HCT116 (cell line): ENCODE data around the gene CTU2. TPM values are rescaled to one million over a fixed set of nuclear protein-coding genes. Genes with fewer than 3 reads are reported as not detected.

ENCODE experiments used
- ATAC-seq: fragments of 200-7000 bp; cut with Tn5 transposase; 2 replicates; pipeline ENCODE4 v1.9.1; 2020; ENCODE audit warnings: mild to moderate bottlenecking, moderate library complexity
- BruUV-seq: library from RNA; stranded (reverse); fragments of 400-500 nt; replicated peaks from 2 replicates; lab custom pipeline; 2021; lab: Mats Ljungman, UMichigan
- CTCF ChIA-PET: fragments of 300-600 bp; sonication (Branson Sonifier 250); formaldehyde crosslinking; loops from one replicate; lab custom pipeline; 2021; ENCODE audit warnings: antibody characterized with exemption; lab: Charles Lee
- POLR2A ChIA-PET: fragments of 300-600, 350-600 bp; sonication (Branson Sonifier 250); formaldehyde crosslinking; loops from one replicate; lab custom pipeline; 2021; ENCODE audit warnings: antibody characterized with exemption; lab: Charles Lee
- RAD21 ChIA-PET, 2 experiments: fragments of 300-600 bp; sonication (Branson Sonifier 250); formaldehyde crosslinking; loops; one replicate each; lab custom pipeline; 2023; ENCODE audit warnings: low total read pairs in 2 of 2; ENCODE audit not compliant: uncharacterized antibody in 2 of 2, unreplicated experiment in 2 of 2, low non-redundant PET in 1 of 2; lab: Charles Lee
- DNase-seq: peaks from one replicate; pipeline ENCODE4 v3.0.0-alpha.2; 2010; ENCODE audit warnings: low read depth, low spot score
- H2AFZ ChIP-seq: fragments of 200-600 bp; shearing (Covaris generic), sonication (generic); 2 replicates; pipeline ENCODE4 v1.6.1; 2017; ENCODE audit warnings: low read depth, mixed run types, mixed read lengths, antibody characterized with exemption, low read length; ENCODE audit not compliant: poor library complexity, severe bottlenecking
- H3K27ac ChIP-seq: 2 replicates; pipeline ENCODE4 v1.5.1; 2012; ENCODE audit warnings: low read depth, low read length
- H3K27me3 ChIP-seq: fragments of 200-600 bp; sonication (generic); 2 replicates; pipeline ENCODE4 v1.6.1; 2016; ENCODE audit warnings: mixed run types, low read length, mixed read lengths; ENCODE audit not compliant: insufficient read depth
- H3K36me3 ChIP-seq, 2 experiments: fragments of 200-500 bp in 1 of 2; fragments of 200-600 bp in 1 of 2; sonication (Bioruptor generic) in 1 of 2; sonication (generic) in 1 of 2; 2 replicates each; pipeline versions ENCODE4 v1.5.1 to v1.6.1; 2014 to 2016; ENCODE audit warnings: low read length in 2 of 2, inconsistent platforms in 1 of 2, mixed read lengths in 1 of 2, mixed run types in 1 of 2; ENCODE audit not compliant: insufficient read depth in 2 of 2, control insufficient read depth in 1 of 2
- H3K4me1 ChIP-seq, 2 experiments: fragments of 200-600 bp in 1 of 2; sonication (generic) in 1 of 2; 2 replicates each; pipeline versions ENCODE4 v1.5.1 to v1.6.1; 2012 to 2017; ENCODE audit warnings: low read length in 2 of 2, inconsistent platforms in 1 of 2, mild to moderate bottlenecking in 1 of 2, mixed read lengths in 1 of 2, mixed run types in 1 of 2, moderate library complexity in 1 of 2; ENCODE audit not compliant: insufficient read depth in 2 of 2, control insufficient read depth in 1 of 2
- H3K4me2 ChIP-seq: fragments of 200-600 bp; sonication (generic); 2 replicates; pipeline ENCODE4 v1.6.1; 2017; ENCODE audit warnings: mixed run types, low read length, mixed read lengths
- H3K4me3 ChIP-seq, 2 experiments: fragments of 200-600 bp in 1 of 2; sonication (generic) in 1 of 2; replicated peaks in 1 of 2; 2 replicates each; pipeline ENCODE4 v1.5.1; 2011 to 2016; ENCODE audit warnings: low read length in 2 of 2, control low read depth in 1 of 2, low read depth in 1 of 2, mild to moderate bottlenecking in 1 of 2, mixed read lengths in 1 of 2, mixed run types in 1 of 2
- H3K79me2 ChIP-seq: fragments of 200-600 bp; sonication (generic); 2 replicates; pipeline ENCODE4 v1.6.1; 2017; ENCODE audit warnings: mild to moderate bottlenecking, mixed run types, low read length, moderate library complexity, mixed read lengths; ENCODE audit not compliant: insufficient read depth
- H3K9ac ChIP-seq: fragments of 200-600 bp; sonication (generic); 2 replicates; pipeline ENCODE4 v1.6.1; 2016; ENCODE audit warnings: low read length, mixed read lengths
- H3K9me2 ChIP-seq: fragments of 200-600 bp; sonication (generic), shearing (Covaris generic); 2 replicates; pipeline ENCODE4 v1.6.1; 2017; ENCODE audit warnings: mixed run types, mild to moderate bottlenecking, moderate library complexity; ENCODE audit not compliant: insufficient read depth
- H3K9me3 ChIP-seq, 2 experiments: fragments of 200-500 bp in 1 of 2; fragments of 200-600 bp in 1 of 2; sonication (Bioruptor generic) in 1 of 2; sonication (generic) in 1 of 2; 2 replicates each; pipeline ENCODE4 v1.6.1; 2014 to 2017; ENCODE audit warnings: low read length in 2 of 2, mixed read lengths in 2 of 2, inconsistent platforms in 1 of 2, low read depth in 1 of 2, mild to moderate bottlenecking in 1 of 2, mixed run types in 1 of 2, moderate library complexity in 1 of 2; ENCODE audit not compliant: control insufficient read depth in 1 of 2, insufficient read depth in 1 of 2
- H4K20me1 ChIP-seq: fragments of 200-600 bp; sonication (generic), shearing (Covaris generic); 2 replicates; pipeline ENCODE4 v1.6.1; 2017; ENCODE audit warnings: mixed run types, mild to moderate bottlenecking, moderate library complexity; ENCODE audit not compliant: insufficient read depth
- CEBPB ChIP-seq: IDR thresholded peaks from 2 replicates; pipeline ENCODE4 v1.6.1; 2012; ENCODE audit warnings: low read depth
- EGR1 ChIP-seq: IDR thresholded peaks from 2 replicates; pipeline ENCODE4 v1.6.1; 2012; ENCODE audit warnings: low read depth
- EZH2phosphoT487 ChIP-seq: fragments of 200-600 bp; IDR thresholded peaks from 2 replicates; pipeline ENCODE4 v1.6.1; 2018; ENCODE audit warnings: antibody characterized with exemption, borderline replicate concordance
- POLR2A ChIP-seq: IDR thresholded peaks from 2 replicates; pipeline ENCODE4 v1.7.0; 2011; ENCODE audit warnings: borderline replicate concordance; ENCODE audit not compliant: insufficient read depth, insufficient read length; ENCODE audit errors: extremely low read depth
- RAD21 ChIP-seq: IDR thresholded peaks from 2 replicates; pipeline ENCODE4 v1.6.1; 2012; ENCODE audit warnings: low read depth, mild to moderate bottlenecking
- YY1 ChIP-seq: IDR thresholded peaks from 2 replicates; pipeline ENCODE4 v1.6.1; 2011; ENCODE audit warnings: low read length, low read depth, moderate library complexity, mild to moderate bottlenecking; ENCODE audit not compliant: insufficient replicate concordance; ENCODE audit errors: extremely low read depth
- ZBTB33 ChIP-seq: IDR thresholded peaks from 2 replicates; pipeline ENCODE4 v1.6.1; 2011; ENCODE audit warnings: mild to moderate bottlenecking, low read length, moderate library complexity; ENCODE audit not compliant: insufficient replicate concordance; ENCODE audit errors: extremely low read depth
- intact Hi-C: fragments of 100-400 bp; cut with micrococcal nuclease; formaldehyde crosslinking; loops from 2 replicates; pipeline ENCODE4 v1.10.0; 2022
- total RNA-seq: library from RNA; stranded (reverse); gene quantifications from one replicate; pipeline ENCODE4 v1.2.1, GENCODE V29; 2021; ENCODE audit not compliant: unreplicated experiment
- TF ChIP-seq, protein P1 (sequence below): IDR thresholded peaks from 2 replicates; pipeline ENCODE4 v1.6.1; 2012; ENCODE audit warnings: low read depth
- TF ChIP-seq, protein P2 (sequence below): IDR thresholded peaks from 2 replicates; pipeline ENCODE4 v1.6.1; 2012
- TF ChIP-seq, protein P3 (sequence below), 3 experiments: fragments of 200-600 bp in 1 of 3; sonication (generic) in 1 of 3; IDR thresholded peaks in 2 of 3; conservative IDR thresholded peaks in 1 of 3; 2 replicates each; pipeline ENCODE4 v1.5.1; 2012 to 2017; ENCODE audit warnings: low read depth in 2 of 3, low read length in 2 of 3, antibody characterized with exemption in 1 of 3, borderline replicate concordance in 1 of 3, control low read depth in 1 of 3, mild to moderate bottlenecking in 1 of 3, mixed read lengths in 1 of 3, mixed run types in 1 of 3, moderate library complexity in 1 of 3; ENCODE audit not compliant: insufficient read depth in 1 of 3

Gene CTU2
- total RNA-seq, 1 experiment from 2014 or later = 71.3 TPM

- no peak overlapping the region for H3K4me2 ChIP-seq
- H3K9me3 ChIP-seq = no peaks in the 10 kb centered on the region
- H4K20me1 ChIP-seq = no peaks in the 10 kb centered on the region
- no peak for ATAC-seq
- no peak for TF ChIP-seq ZBTB33
- no peaks in the 10 kb centered on the region for H3K27me3 ChIP-seq
- H3K79me2 ChIP-seq = peaks cover 8% of the 10 kb centered on the region; the same call in 1 of the 2 replicates
- no peaks in the 10 kb centered on the region for H3K4me1 ChIP-seq
- ChIA-PET CTCF (no interaction called here), POLR2A (no interaction called here), RAD21 (no interaction called here)
- intact Hi-C loops = no loop called here
- no peak overlapping the region for H3K27ac ChIP-seq
- peaks cover 40 to 70% of the 10 kb centered on the region in 2 experiments; a peak in 3 of 4 replicates for H3K36me3 ChIP-seq
- DNase-seq = no peak
- H3K9ac ChIP-seq = no peak overlapping the region
- no peak overlapping the region for H3K4me3 ChIP-seq
- BruUV-seq = no TSS peak
- no peak overlapping the region for H2AFZ ChIP-seq
- H3K9me2 ChIP-seq = no peaks in the 10 kb centered on the region
These were observed 20.7 kb downstream of the CTU2 start for GRCh38 chr16:88726981-88727380.

- POLR2A ChIA-PET = no interaction called here
- RAD21 ChIA-PET = no interaction called here
- Histone ChIP-seq H3K9me2 (no peaks in the 10 kb centered on the region), H3K36me3 (peaks cover 36 to 71% of the 10 kb centered on the region in 2 experiments; a peak in 3 of 4 replicates), H3K4me2 (no peak overlapping the region), H3K27ac (no peak overlapping the region), H3K27me3 (no peaks in the 10 kb centered on the region), H3K4me1 (no peaks in the 10 kb centered on the region), H2AFZ (no peak overlapping the region), H3K9ac (no peak overlapping the region), H3K9me3 (no peaks in the 10 kb centered on the region), H3K4me3 (no peak overlapping the region), H4K20me1 (no peaks in the 10 kb centered on the region), H3K79me2 (peaks cover 8% of the 10 kb centered on the region; the same call in 1 of the 2 replicates)
- CTCF ChIA-PET = no interaction called here
- no TSS peak for BruUV-seq
- intact Hi-C loops = no loop called here
- ATAC-seq = no peak
- DNase-seq = no peak
- no peak for TF ChIP-seq EGR1
- TF ChIP-seq RAD21 = no peak
- TF ChIP-seq, protein P1, sequence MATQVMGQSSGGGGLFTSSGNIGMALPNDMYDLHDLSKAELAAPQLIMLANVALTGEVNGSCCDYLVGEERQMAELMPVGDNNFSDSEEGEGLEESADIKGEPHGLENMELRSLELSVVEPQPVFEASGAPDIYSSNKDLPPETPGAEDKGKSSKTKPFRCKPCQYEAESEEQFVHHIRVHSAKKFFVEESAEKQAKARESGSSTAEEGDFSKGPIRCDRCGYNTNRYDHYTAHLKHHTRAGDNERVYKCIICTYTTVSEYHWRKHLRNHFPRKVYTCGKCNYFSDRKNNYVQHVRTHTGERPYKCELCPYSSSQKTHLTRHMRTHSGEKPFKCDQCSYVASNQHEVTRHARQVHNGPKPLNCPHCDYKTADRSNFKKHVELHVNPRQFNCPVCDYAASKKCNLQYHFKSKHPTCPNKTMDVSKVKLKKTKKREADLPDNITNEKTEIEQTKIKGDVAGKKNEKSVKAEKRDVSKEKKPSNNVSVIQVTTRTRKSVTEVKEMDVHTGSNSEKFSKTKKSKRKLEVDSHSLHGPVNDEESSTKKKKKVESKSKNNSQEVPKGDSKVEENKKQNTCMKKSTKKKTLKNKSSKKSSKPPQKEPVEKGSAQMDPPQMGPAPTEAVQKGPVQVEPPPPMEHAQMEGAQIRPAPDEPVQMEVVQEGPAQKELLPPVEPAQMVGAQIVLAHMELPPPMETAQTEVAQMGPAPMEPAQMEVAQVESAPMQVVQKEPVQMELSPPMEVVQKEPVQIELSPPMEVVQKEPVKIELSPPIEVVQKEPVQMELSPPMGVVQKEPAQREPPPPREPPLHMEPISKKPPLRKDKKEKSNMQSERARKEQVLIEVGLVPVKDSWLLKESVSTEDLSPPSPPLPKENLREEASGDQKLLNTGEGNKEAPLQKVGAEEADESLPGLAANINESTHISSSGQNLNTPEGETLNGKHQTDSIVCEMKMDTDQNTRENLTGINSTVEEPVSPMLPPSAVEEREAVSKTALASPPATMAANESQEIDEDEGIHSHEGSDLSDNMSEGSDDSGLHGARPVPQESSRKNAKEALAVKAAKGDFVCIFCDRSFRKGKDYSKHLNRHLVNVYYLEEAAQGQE = no peak
- TF ChIP-seq CEBPB = no peak
- TF ChIP-seq YY1 = no peak
- TF ChIP-seq, protein P2, sequence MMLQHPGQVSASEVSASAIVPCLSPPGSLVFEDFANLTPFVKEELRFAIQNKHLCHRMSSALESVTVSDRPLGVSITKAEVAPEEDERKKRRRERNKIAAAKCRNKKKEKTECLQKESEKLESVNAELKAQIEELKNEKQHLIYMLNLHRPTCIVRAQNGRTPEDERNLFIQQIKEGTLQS = no peak
- TF ChIP-seq, protein P3, sequence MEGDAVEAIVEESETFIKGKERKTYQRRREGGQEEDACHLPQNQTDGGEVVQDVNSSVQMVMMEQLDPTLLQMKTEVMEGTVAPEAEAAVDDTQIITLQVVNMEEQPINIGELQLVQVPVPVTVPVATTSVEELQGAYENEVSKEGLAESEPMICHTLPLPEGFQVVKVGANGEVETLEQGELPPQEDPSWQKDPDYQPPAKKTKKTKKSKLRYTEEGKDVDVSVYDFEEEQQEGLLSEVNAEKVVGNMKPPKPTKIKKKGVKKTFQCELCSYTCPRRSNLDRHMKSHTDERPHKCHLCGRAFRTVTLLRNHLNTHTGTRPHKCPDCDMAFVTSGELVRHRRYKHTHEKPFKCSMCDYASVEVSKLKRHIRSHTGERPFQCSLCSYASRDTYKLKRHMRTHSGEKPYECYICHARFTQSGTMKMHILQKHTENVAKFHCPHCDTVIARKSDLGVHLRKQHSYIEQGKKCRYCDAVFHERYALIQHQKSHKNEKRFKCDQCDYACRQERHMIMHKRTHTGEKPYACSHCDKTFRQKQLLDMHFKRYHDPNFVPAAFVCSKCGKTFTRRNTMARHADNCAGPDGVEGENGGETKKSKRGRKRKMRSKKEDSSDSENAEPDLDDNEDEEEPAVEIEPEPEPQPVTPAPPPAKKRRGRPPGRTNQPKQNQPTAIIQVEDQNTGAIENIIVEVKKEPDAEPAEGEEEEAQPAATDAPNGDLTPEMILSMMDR (IDR thresholded peaks at IDR 0.05 in 2 of 3, conservative IDR thresholded peaks at IDR 0.05 in 1 of 3; ENCODE audit: borderline replicate concordance in 1 of 3, insufficient read depth in 1 of 3, low read depth in 2 of 3, low read length in 2 of 3) = no peak
- no peak for TF ChIP-seq POLR2A
- no peak for TF ChIP-seq EZH2phosphoT487
These were observed 21.6 kb downstream of the CTU2 start for GRCh38 chr16:88727871-88728270.
